HepG2 (cell line): ENCODE measurements around the gene GPR137. TPM values are rescaled to one million over a fixed set of nuclear protein-coding genes. Genes with fewer than 3 reads are reported as not detected.
A peak's percentile ranks its signal among the peaks of the same experiment; 100 is the strongest.

Experiments used
- HNF4A ChIP-seq: sonication (generic); formaldehyde crosslinking; IDR thresholded peaks from 2 replicates; pipeline ENCODE4 v1.4.0; 2020; ENCODE audit warnings: missing genetic modification reagents
- HOXA9 ChIP-seq: sonication (generic); formaldehyde crosslinking; IDR thresholded peaks from 2 replicates; pipeline ENCODE4 v1.8.1; 2022; ENCODE audit warnings: missing genetic modification reagents, mild to moderate bottlenecking, moderate library complexity, borderline replicate concordance
- MBD4 ChIP-seq: IDR thresholded peaks from 2 replicates; pipeline ENCODE4 v1.6.1; 2012; ENCODE audit warnings: low read length, inconsistent platforms, borderline replicate concordance
- NR2F6 ChIP-seq, 2 experiments: IDR thresholded peaks; 2 replicates each; pipeline ENCODE4 v1.6.1; 2016; ENCODE audit warnings: antibody characterized with exemption in 1 of 2, mild to moderate bottlenecking in 1 of 2
- PHB2 ChIP-seq: fragments of 450-650 bp; IDR thresholded peaks from 2 replicates; pipeline ENCODE4 v1.6.1; 2018; ENCODE audit not compliant: partially characterized antibody
- RBFOX2 ChIP-seq: fragments of 200-400 bp; formaldehyde crosslinking; IDR thresholded peaks from 2 replicates; pipeline ENCODE4 v1.6.1; 2017; ENCODE audit warnings: low read depth, mild to moderate bottlenecking, low read length
- SMARCE1 ChIP-seq: fragments of 450-650 bp; IDR thresholded peaks from 2 replicates; pipeline ENCODE4 v1.6.1; 2017; ENCODE audit warnings: borderline replicate concordance
- SUZ12 ChIP-seq: fragments of 150-350 bp; IDR thresholded peaks from 2 replicates; pipeline ENCODE4 v1.6.1; 2014; ENCODE audit warnings: low read depth, low read length
- TAF1 ChIP-seq: sonication (generic); formaldehyde crosslinking; IDR thresholded peaks from 2 replicates; pipeline ENCODE4 v1.4.0; 2020; ENCODE audit warnings: missing genetic modification reagents
- ZNF180 ChIP-seq: sonication (generic); formaldehyde crosslinking; IDR thresholded peaks from 2 replicates; pipeline ENCODE4 v1.4.0; 2020; ENCODE audit warnings: low read depth, missing genetic modification reagents, borderline replicate concordance
- ZNF468 ChIP-seq: sonication (generic); formaldehyde crosslinking; IDR thresholded peaks from 2 replicates; pipeline ENCODE4 v1.8.0; 2022; ENCODE audit warnings: mild to moderate bottlenecking, moderate library complexity, missing genetic modification reagents
- ZNF607 ChIP-seq: sonication (generic); formaldehyde crosslinking; IDR thresholded peaks from 2 replicates; pipeline ENCODE4 v1.5.1; 2020; ENCODE audit warnings: missing genetic modification reagents, mild to moderate bottlenecking, borderline replicate concordance
- ZNF619 ChIP-seq: sonication (generic); formaldehyde crosslinking; IDR thresholded peaks from 2 replicates; pipeline ENCODE4 v1.4.0; 2020; ENCODE audit warnings: mild to moderate bottlenecking, missing genetic modification reagents
- ZNF737 ChIP-seq: sonication (generic); formaldehyde crosslinking; IDR thresholded peaks from 2 replicates; pipeline ENCODE4 v1.5.0; 2020; ENCODE audit warnings: missing genetic modification reagents, mild to moderate bottlenecking, borderline replicate concordance
- polyA plus RNA-seq, 8 experiments: library from polyadenylated mRNA; depleted of rRNA in 3 of 8; stranded (reverse) in 7 of 8; unstranded in 1 of 8; fragments of >200 nt; fragmentation: Illumina TruSeq in 4 of 8; extraction: Trizol in 4 of 8; gene quantifications; 2 replicates each; pipeline versions ENCODE4 v1.2.1 to v1.2.3, GENCODE V29; 2011 to 2016; ENCODE audit warnings: low read depth in 4 of 8, missing spikeins in 1 of 8, mixed read lengths in 1 of 8; ENCODE audit not compliant: insufficient read depth in 1 of 8
- total RNA-seq, 5 experiments: library from RNA; depleted of rRNA; stranded (reverse); fragments of >200 nt; fragmentation: Illumina TruSeq; extraction: Trizol; gene quantifications; 2 replicates each; pipeline ENCODE4 v1.2.3, GENCODE V29; 2016; ENCODE audit warnings: low read depth in 1 of 5
- TF ChIP-seq, protein P1 (sequence below): sonication (generic); formaldehyde crosslinking; IDR thresholded peaks from 2 replicates; pipeline ENCODE4 v1.4.0; 2020; ENCODE audit warnings: low read depth, mild to moderate bottlenecking, missing genetic modification reagents
- TF ChIP-seq, protein P2 (sequence below): IDR thresholded peaks from 2 replicates; pipeline ENCODE4 v1.6.1; 2016; ENCODE audit warnings: low read depth, control low read depth
- TF ChIP-seq, protein P3 (sequence below): sonication (generic); formaldehyde crosslinking; conservative IDR thresholded peaks from 2 replicates; pipeline ENCODE4 v1.8.0; 2022; ENCODE audit warnings: mild to moderate bottlenecking, moderate library complexity, missing genetic modification reagents
- TF ChIP-seq, protein P4 (sequence below): sonication (generic); formaldehyde crosslinking; IDR thresholded peaks from 2 replicates; pipeline ENCODE4 v1.9.0; 2022; ENCODE audit warnings: low read depth, missing genetic modification reagents
- TF ChIP-seq, protein P5 (sequence below): sonication (generic); formaldehyde crosslinking; IDR thresholded peaks from 2 replicates; pipeline ENCODE4 v1.5.0; 2020; ENCODE audit warnings: mild to moderate bottlenecking, low read depth, missing genetic modification reagents, borderline replicate concordance
- TF ChIP-seq, protein P6 (sequence below): sonication (generic); formaldehyde crosslinking; conservative IDR thresholded peaks from 2 replicates; pipeline ENCODE4 v1.4.0; 2020; ENCODE audit warnings: missing genetic modification reagents

Gene GPR137
- total and polyA plus RNA-seq, 2 of the 13 experiments (the other 11 are each of a cell fraction or from before 2014, with no cell fraction given) = 8.5 to 13.2 TPM

DNA sequence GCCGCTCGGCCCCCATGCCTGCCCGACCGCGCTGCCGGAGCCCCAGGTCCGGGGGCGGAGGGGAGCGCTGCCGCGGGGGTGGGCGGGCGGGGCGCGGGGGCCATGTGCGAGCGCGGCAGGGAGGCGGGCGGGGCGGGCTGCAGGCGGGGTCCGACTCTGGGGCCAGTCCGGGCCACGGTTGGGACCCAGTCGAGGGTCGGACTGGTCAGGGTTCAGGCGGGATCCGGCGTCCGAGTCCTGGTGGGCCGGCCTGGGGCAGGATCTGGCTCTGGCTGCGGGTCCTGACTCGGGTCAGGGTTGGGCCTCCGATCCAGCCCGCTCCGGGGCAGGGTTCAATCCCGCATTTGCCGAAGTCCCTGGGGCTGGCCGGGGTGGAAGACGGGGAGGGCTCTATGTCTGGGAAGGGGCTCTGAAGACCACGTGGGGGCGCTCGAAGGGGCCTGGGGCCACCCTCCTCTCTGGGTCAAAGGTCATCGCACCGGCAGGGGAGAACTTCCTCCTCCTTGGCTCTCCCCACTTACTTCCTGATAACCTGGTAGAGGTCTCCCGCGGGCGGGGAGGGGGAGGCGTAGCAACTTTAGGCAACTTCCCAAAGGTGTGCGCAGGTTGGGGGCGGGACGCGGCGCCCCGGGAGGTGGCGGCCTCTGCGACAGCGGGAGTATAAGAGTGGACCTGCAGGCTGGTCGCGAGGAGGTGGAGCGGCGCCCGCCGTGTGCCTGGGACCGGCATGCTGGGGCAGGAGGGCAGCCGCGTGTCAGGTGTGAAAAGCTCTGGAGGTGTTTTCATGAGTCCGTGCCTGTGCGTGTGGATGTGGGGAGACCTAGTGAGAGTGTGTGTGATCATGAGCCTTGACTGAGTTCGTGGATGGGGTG, 20.3 kb downstream of the GPR137 start (continued):
- TF ChIP-seq PHB2 = no peak
- TF ChIP-seq ZNF468 (CRISPR knock-in tag) = no peak
- TF ChIP-seq, protein P1, sequence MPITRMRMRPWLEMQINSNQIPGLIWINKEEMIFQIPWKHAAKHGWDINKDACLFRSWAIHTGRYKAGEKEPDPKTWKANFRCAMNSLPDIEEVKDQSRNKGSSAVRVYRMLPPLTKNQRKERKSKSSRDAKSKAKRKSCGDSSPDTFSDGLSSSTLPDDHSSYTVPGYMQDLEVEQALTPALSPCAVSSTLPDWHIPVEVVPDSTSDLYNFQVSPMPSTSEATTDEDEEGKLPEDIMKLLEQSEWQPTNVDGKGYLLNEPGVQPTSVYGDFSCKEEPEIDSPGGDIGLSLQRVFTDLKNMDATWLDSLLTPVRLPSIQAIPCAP (CRISPR knock-in tag) = no peak
- TF ChIP-seq, protein P2, sequence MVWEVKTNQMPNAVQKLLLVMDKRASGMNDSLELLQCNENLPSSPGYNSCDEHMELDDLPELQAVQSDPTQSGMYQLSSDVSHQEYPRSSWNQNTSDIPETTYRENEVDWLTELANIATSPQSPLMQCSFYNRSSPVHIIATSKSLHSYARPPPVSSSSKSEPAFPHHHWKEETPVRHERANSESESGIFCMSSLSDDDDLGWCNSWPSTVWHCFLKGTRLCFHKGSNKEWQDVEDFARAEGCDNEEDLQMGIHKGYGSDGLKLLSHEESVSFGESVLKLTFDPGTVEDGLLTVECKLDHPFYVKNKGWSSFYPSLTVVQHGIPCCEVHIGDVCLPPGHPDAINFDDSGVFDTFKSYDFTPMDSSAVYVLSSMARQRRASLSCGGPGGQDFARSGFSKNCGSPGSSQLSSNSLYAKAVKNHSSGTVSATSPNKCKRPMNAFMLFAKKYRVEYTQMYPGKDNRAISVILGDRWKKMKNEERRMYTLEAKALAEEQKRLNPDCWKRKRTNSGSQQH (CRISPR knock-in tag) = 0 out of 2 replicates have a peak, but pooled peaks have one; percentile 57
- TF ChIP-seq ZNF180 (CRISPR knock-in tag) = no peak
- TF ChIP-seq ZNF607 (CRISPR knock-in tag) = no peak
- no peak for TF ChIP-seq HOXA9
- peak; percentile 96 for TF ChIP-seq NR2F6 (IDR thresholded peaks at IDR 0.05)
- TF ChIP-seq NR2F6 (CRISPR knock-in tag; IDR thresholded peaks at IDR 0.05) = peak; percentile 97
- TF ChIP-seq TAF1 (CRISPR knock-in tag) = peak; percentile 63; the same call in 1 of the 2 replicates
- TF ChIP-seq SMARCE1 = no peak
- TF ChIP-seq RBFOX2 = peak; percentile 85
- 0 out of 2 replicates have a peak, but pooled peaks have one; percentile 51 for TF ChIP-seq ZNF619 (CRISPR knock-in tag)
- TF ChIP-seq HNF4A (CRISPR knock-in tag) = peak; percentile 44; the same call in 1 of the 2 replicates
- TF ChIP-seq, protein P3, sequence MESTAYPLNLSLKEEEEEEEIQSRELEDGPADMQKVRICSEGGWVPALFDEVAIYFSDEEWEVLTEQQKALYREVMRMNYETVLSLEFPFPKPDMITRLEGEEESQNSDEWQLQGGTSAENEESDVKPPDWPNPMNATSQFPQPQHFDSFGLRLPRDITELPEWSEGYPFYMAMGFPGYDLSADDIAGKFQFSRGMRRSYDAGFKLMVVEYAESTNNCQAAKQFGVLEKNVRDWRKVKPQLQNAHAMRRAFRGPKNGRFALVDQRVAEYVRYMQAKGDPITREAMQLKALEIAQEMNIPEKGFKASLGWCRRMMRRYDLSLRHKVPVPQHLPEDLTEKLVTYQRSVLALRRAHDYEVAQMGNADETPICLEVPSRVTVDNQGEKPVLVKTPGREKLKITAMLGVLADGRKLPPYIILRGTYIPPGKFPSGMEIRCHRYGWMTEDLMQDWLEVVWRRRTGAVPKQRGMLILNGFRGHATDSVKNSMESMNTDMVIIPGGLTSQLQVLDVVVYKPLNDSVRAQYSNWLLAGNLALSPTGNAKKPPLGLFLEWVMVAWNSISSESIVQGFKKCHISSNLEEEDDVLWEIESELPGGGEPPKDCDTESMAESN (CRISPR knock-in tag) = peak; percentile 49; the same call in 1 of the 2 replicates
- TF ChIP-seq, protein P4, sequence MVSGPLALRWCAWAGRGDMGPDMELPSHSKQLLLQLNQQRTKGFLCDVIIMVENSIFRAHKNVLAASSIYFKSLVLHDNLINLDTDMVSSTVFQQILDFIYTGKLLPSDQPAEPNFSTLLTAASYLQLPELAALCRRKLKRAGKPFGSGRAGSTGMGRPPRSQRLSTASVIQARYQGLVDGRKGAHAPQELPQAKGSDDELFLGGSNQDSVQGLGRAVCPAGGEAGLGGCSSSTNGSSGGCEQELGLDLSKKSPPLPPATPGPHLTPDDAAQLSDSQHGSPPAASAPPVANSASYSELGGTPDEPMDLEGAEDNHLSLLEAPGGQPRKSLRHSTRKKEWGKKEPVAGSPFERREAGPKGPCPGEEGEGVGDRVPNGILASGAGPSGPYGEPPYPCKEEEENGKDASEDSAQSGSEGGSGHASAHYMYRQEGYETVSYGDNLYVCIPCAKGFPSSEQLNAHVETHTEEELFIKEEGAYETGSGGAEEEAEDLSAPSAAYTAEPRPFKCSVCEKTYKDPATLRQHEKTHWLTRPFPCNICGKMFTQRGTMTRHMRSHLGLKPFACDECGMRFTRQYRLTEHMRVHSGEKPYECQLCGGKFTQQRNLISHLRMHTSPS (CRISPR knock-in tag) = peak; percentile 30; the same call in 1 of the 2 replicates
- TF ChIP-seq, protein P5, sequence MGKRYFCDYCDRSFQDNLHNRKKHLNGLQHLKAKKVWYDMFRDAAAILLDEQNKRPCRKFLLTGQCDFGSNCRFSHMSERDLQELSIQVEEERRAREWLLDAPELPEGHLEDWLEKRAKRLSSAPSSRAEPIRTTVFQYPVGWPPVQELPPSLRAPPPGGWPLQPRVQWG (CRISPR knock-in tag) = no peak
- TF ChIP-seq SUZ12 = no peak
- TF ChIP-seq, protein P6, sequence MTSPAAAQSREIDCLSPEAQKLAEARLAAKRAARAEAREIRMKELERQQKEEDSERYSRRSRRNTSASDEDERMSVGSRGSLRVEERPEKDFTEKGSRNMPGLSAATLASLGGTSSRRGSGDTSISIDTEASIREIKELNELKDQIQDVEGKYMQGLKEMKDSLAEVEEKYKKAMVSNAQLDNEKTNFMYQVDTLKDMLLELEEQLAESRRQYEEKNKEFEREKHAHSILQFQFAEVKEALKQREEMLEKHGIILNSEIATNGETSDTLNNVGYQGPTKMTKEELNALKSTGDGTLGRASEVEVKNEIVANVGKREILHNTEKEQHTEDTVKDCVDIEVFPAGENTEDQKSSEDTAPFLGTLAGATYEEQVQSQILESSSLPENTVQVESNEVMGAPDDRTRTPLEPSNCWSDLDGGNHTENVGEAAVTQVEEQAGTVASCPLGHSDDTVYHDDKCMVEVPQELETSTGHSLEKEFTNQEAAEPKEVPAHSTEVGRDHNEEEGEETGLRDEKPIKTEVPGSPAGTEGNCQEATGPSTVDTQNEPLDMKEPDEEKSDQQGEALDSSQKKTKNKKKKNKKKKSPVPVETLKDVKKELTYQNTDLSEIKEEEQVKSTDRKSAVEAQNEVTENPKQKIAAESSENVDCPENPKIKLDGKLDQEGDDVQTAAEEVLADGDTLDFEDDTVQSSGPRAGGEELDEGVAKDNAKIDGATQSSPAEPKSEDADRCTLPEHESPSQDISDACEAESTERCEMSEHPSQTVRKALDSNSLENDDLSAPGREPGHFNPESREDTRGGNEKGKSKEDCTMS = no peak
- TF ChIP-seq ZNF737 (CRISPR knock-in tag) = no peak
- TF ChIP-seq MBD4 = no peak
